ACC112 (cell line): Measurements from ENCODE around the gene HRH2.

Experiments used
- H2AFZ ChIP-seq: fragments of 200-600 bp; sonication (generic); one replicate; pipeline ENCODE4 v1.6.0; 2017; ENCODE audit warnings: antibody characterized with exemption, low read length; ENCODE audit not compliant: unreplicated experiment
- H3K27ac ChIP-seq: fragments of 200-600 bp; sonication (generic); 2 replicates; pipeline ENCODE4 v1.5.1; 2014; ENCODE audit warnings: low read depth, mild to moderate bottlenecking, antibody characterized with exemption, low read length, moderate library complexity
- H3K27me3 ChIP-seq: fragments of 200-600 bp; sonication (generic); 2 replicates; pipeline ENCODE4 v1.6.1; 2014; ENCODE audit warnings: mild to moderate bottlenecking, antibody characterized with exemption, low read length, moderate library complexity, mixed read lengths; ENCODE audit not compliant: insufficient read depth
- H3K36me3 ChIP-seq: fragments of 200-600 bp; sonication (generic); 2 replicates; pipeline ENCODE4 v1.6.1; 2016; ENCODE audit warnings: mild to moderate bottlenecking, antibody characterized with exemption, low read length, moderate library complexity, mixed read lengths; ENCODE audit not compliant: insufficient read depth
- H3K4me1 ChIP-seq: fragments of 200-600 bp; sonication (generic); one replicate; pipeline ENCODE4 v1.6.1; 2016; ENCODE audit warnings: low read length, mixed read lengths; ENCODE audit not compliant: insufficient read depth, unreplicated experiment, control insufficient read depth
- H3K4me3 ChIP-seq: fragments of 200-600 bp; sonication (generic); 2 replicates; pipeline ENCODE4 v1.5.1; 2014; ENCODE audit warnings: mild to moderate bottlenecking, low read depth, low read length
- H3K79me2 ChIP-seq: fragments of 200-600 bp; sonication (generic); one replicate; pipeline ENCODE4 v1.6.0; 2016; ENCODE audit warnings: low read length; ENCODE audit not compliant: control insufficient read depth, unreplicated experiment, insufficient read depth

Gene HRH2

DNA sequence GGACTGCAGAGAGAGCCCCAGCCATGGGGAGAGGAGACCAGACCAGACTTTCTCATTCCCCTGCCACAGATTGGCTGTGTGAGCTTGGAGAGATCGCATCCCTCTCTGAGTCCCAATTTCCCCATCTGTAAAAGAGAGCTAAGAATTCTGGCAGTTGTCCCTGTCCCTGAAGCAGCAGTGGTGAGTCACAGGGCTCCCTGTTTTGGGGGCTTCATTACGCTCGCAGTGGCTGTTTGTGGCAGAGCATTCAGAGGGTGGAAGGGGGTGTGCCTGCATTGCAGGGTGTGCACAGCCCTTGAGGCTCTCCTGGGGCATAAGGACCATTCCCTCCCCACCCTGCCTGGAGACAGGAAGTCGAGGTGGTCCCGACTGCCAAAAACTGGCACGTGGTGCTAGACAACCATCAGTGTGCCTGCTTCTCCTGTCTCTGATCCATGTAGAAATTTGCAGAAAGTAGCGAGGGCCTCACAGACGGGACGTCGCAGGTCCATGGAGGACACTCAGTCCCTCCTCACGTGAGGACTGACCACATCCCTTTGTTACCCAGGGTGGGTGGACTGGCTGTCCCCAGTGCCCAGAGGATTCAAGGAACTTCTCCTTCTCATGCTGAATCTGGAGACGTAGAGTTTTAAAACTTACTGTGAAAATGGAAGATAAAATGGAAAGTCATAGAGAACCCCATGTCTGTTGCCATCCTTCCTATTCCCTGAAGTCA lies 35.3 kb downstream of the HRH2 start:
- Histone ChIP-seq H3K27ac (no peak overlapping the region), H3K4me3 (no peak overlapping the region), H3K79me2 (no peaks in the 10 kb centered on the region), H3K4me1 (no peaks in the 10 kb centered on the region), H3K27me3 (peaks cover 12% of the 10 kb centered on the region; the same call in 1 of the 2 replicates), H2AFZ (no peak overlapping the region), H3K36me3 (no peaks in the 10 kb centered on the region)

DNA sequence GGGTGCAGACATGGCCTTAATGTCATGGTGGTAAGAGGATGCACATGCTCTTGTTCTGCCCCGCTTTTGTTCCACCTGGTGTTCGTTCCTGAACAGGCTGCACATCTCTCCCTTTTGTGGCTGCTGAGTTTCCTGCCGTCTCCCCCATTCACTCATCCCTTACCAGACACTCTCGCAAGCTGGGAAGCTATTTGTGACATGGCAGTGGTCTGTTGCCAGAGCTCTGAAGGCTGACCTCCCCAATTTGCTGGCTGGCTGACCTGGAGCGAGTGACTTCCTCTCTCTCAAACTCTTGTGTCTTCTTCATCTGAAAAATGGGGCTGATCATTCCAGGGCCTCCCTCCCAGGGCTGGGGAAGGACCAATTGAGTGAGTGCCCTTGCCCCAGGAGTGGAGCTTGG lies 35.9 kb downstream of the HRH2 start:
- Histone ChIP-seq H3K27me3 (peaks cover 12% of the 10 kb centered on the region; the same call in 1 of the 2 replicates), H3K4me1 (no peaks in the 10 kb centered on the region), H3K4me3 (no peak overlapping the region), H3K27ac (no peak overlapping the region), H2AFZ (no peak overlapping the region), H3K36me3 (no peaks in the 10 kb centered on the region), H3K79me2 (no peaks in the 10 kb centered on the region)

DNA sequence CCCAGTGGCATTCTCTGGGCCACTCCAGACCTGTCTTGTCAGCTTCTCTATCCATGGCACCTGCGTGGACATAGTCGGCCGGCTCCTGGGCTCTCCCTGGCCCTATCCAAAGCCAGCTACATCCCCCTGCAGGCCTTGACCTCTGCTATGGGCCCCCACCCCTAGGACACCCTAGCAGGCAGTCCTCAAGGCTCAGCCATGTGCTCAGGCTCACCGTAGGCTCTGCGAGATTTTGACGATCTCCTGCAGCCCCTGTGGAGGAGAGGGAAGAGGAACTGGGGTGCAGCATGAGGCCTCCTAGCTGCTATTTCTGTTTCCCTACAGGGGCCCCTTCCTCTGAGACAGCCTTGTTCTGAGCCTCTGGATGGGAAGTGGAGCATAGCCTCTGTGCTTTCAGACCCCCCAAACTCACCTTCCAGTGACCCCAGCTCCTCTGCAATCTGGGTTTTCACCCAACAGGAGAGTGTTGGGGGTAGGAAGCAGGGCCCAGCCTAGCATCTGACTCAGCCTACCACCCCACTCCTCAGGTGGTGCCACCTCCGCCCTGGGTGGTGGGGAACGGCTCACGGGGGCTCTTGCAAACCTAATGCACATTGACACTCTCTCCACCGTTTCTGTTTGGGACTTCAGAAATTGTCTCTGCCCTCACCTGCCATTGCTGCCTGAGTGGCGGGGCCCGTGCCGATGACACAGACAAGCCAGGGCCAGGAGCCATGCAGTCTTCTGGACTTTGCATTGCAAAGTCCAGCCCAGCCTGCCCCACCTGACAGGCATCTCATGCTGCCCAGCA lies 36.7 kb downstream of the HRH2 start:
- no peak overlapping the region for H3K4me3 ChIP-seq
- H3K27me3 ChIP-seq: peaks cover 11% of the 10 kb centered on the region; the same call in 1 of the 2 replicates
- no peaks in the 10 kb centered on the region for H3K79me2 ChIP-seq
- H3K4me1 ChIP-seq: no peaks in the 10 kb centered on the region
- no peaks in the 10 kb centered on the region for H3K36me3 ChIP-seq
- H2AFZ ChIP-seq: no peak overlapping the region
- no peak overlapping the region for H3K27ac ChIP-seq

DNA sequence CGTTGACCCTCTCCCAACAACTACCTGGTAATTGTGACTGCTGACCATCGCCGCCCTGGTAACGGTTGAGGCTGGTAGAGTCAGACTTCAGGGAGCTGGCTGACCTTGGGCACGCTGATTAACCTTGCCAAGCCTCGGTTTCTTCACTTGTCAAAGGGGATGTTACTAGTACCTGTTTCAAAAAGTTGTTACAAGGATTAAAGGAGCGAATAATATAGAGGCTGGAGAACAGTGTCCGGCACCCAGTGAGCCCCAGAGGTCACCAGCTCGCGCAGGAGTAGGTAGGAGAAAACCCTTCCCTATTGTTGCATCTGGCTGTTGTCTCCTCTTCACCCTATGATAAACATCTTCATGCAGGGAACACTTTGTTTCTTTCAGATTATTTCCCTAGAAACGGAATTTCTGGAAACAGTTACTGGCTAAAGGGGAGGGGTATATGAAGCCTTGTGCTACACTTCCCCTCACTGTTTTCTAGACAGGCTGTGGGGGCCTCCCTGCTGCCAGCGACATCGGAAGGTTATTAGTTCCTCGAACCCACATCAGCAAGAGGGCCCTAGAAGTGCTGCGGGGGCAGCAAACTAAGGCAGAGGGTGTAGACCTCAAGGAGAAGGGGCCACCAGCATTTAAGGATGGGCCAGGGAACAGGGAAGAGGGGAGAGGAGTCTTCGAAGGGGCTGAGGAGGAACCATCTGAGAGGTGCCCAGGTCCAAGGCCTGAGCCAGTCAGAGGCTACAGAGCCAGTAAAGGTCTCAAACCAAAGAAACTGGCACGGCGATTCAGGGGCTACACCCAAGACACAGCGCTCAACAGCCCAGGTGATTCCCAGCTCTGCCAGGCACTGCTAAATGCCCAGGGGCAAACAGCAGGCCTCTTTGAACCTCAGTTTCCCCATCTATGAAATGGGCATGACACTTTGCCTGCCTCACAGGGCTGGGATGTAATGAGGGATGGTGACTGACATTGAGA lies 37.6 kb downstream of the HRH2 start:
- no peaks in the 10 kb centered on the region for H3K79me2 ChIP-seq
- no peak overlapping the region for H3K27ac ChIP-seq
- no peaks in the 10 kb centered on the region for H3K4me1 ChIP-seq

DNA sequence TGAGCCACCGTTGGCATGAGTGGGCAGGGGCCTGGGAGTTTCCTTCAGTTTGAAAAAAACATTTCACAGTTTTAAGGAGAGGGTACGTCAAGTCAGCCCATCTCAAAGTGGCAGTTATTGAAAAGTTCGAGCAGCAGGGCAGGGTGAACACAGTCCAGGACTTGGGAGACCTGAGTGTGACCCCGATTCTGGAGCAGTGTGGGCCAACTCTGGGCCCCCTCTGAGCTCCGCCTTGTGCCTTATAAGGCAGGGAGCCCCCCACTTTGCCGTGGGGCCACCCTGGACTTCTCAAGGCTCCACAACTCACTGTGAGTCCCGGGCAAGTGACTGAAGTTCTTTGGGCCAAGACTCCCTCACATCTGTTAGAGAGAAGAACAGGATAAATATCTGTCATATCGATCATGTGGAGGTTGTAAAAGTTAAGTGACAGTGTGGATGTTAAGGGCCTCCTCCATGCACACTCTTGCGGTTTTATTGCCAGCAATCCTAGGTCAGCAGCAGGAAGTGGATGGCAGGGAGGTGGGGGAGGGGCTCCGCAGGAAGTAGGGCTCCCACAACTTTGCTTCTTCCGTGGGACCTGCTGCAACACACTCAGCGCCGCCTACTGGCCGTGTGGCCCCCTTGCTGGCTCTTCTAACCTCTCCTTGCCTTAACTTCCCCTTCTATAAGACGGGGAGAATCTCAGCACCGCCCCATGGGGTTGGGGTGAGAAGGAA lies 38.4 kb downstream of the HRH2 start:
- no peak overlapping the region for H3K4me3 ChIP-seq
- no peak overlapping the region for H3K27ac ChIP-seq
- H3K79me2 ChIP-seq: no peaks in the 10 kb centered on the region
- no peaks in the 10 kb centered on the region for H3K4me1 ChIP-seq
- H3K27me3 ChIP-seq: no peaks in the 10 kb centered on the region
- H2AFZ ChIP-seq: no peak overlapping the region
- no peaks in the 10 kb centered on the region for H3K36me3 ChIP-seq

More for the DNA sequence above, 37.6 kb downstream of the HRH2 start:
- Histone ChIP-seq H3K36me3 (no peaks in the 10 kb centered on the region), H3K4me3 (no peak overlapping the region), H3K27me3 (0 out of 2 replicates have a peak, but pooled peaks cover 4% of the 10 kb centered on the region), H2AFZ (no peak overlapping the region)

DNA sequence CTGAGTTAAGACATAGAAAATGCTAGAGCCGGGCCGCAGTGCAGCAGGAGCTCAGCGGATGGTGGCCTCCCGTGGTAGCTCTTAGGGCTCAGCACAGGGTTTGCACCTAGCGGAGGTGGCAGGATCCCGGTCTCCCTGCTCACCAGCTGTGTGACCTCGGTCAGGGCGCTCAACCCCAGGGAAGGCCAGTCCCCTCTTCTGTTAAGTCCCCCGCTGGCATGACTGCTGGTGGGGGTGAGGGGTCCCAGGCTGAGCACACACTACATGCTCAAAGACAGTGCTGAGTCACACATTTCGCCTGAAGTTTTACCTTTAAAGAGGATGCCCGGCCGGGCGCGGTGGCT lies 39.0 kb downstream of the HRH2 start:
- no peak overlapping the region for H3K27ac ChIP-seq
- no peaks in the 10 kb centered on the region for H3K79me2 ChIP-seq
- H2AFZ ChIP-seq: no peak overlapping the region
- H3K36me3 ChIP-seq: no peaks in the 10 kb centered on the region
- H3K4me1 ChIP-seq: no peaks in the 10 kb centered on the region
- H3K27me3 ChIP-seq: no peaks in the 10 kb centered on the region
- H3K4me3 ChIP-seq: no peak overlapping the region

DNA sequence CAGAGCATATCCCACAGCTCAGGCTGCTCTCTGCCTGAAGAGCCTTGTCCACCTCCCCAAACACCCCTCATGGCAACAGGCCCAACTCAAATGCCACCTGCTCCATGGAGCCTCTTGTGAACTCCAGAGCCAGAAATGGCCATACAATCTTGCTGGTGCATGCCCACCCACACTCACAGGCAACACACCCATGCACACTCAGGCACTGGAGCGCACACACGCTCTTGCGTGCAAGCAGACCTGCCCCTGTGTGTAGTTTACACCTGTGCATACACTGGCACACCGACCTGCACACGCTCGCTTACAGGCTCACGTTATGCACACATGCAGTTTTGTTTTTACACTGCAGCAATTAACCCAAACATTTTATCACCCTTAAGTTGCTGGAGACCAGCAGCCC lies 40.0 kb downstream of the HRH2 start:
- Histone ChIP-seq H3K27me3 (no peaks in the 10 kb centered on the region), H3K27ac (no peak overlapping the region), H3K79me2 (no peaks in the 10 kb centered on the region), H2AFZ (no peak overlapping the region), H3K4me3 (no peak overlapping the region), H3K36me3 (no peaks in the 10 kb centered on the region), H3K4me1 (no peaks in the 10 kb centered on the region)

DNA sequence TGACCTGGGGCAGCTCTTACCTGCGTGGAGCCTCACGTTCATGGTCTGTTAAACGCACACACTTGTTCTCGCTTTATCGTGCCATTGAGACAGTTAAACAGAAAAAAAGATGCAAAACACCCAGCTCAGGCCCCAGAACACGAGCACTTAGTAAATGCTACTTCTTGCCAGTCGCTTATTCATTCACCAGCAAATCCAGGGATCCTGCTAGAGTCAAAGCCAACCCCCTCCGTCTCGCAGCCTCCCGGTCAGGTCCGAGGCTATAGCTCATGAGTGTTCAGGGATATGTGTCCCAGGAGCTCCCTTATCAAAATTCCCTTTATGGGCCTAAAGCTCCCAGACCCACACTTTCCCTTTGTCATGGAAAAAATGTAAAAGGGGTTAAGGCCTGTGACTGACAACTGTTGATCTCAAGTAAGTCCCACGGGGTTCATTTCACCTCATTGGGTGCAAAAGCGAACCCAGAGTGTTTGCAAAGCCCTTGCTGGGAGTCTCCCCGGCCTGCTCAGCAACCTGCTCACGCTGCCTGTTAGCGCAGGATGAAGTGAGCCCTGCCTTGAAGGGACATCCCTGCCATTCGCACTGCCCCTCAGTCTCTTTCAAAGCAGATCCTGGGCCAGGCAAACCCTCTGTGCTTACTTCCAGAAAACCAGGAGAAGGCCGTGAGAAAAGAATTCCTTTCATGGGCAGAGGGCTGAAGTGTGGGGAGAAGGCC lies 40.7 kb downstream of the HRH2 start:
- no peaks in the 10 kb centered on the region for H3K79me2 ChIP-seq
- H3K27ac ChIP-seq: no peak overlapping the region
- H3K27me3 ChIP-seq: peaks cover 5% of the 10 kb centered on the region
- H3K4me3 ChIP-seq: no peak overlapping the region
- H3K36me3 ChIP-seq: no peaks in the 10 kb centered on the region
- H3K4me1 ChIP-seq: no peaks in the 10 kb centered on the region
- no peak overlapping the region for H2AFZ ChIP-seq

DNA sequence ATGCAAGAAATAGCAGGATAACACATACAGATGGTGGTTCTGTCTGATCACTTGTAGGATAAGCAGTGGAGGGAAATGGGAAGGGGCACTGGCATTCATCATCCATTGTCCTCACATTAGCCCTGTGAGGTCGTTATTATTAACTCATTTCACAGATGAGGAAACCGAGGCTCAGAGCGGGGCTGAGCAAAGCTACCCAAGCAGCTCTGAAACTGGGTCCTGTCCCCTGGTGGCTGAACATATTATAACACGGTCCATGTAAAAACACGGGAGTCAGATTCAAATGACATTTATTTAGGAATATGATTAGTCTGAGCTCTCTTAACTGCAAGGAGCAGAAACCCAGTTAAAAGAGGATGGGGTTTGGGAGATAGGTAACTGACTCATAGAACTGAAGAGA lies 43.1 kb downstream of the HRH2 start:
- Histone ChIP-seq H3K27ac (no peak overlapping the region), H3K79me2 (no peaks in the 10 kb centered on the region), H2AFZ (no peak overlapping the region), H3K36me3 (no peaks in the 10 kb centered on the region), H3K27me3 (peaks cover 15% of the 10 kb centered on the region), H3K4me3 (no peak overlapping the region), H3K4me1 (no peaks in the 10 kb centered on the region)
